Liver (tissue), 3 donors: ENCODE results near the gene FGF9.

Experiments
- FOXA1 ChIP-seq: IDR thresholded peaks from 2 replicates; pipeline ENCODE4 v1.6.1; 2016; ENCODE audit warnings: antibody characterized with exemption
- HNF4A ChIP-seq, 2 donors: conservative IDR thresholded peaks; 2 replicates each; pipeline ENCODE4 v1.6.1; 2016; ENCODE audit warnings: antibody characterized with exemption in 2 of 2, mild to moderate bottlenecking in 2 of 2
- HNF4G ChIP-seq: IDR thresholded peaks from 2 replicates; pipeline ENCODE4 v1.6.1; 2016; ENCODE audit warnings: antibody characterized with exemption
- RAD21 ChIP-seq, 2 donors: IDR thresholded peaks; 2 replicates each; pipeline ENCODE4 v1.6.1; 2016; ENCODE audit warnings: antibody characterized with exemption in 2 of 2, mild to moderate bottlenecking in 2 of 2
- SP1 ChIP-seq: IDR thresholded peaks from 2 replicates; pipeline ENCODE4 v1.6.1; 2018; ENCODE audit warnings: antibody characterized with exemption, mild to moderate bottlenecking
- TAF1 ChIP-seq: conservative IDR thresholded peaks from 2 replicates; pipeline ENCODE4 v1.6.1; 2016; ENCODE audit warnings: antibody characterized with exemption, mild to moderate bottlenecking
- TF ChIP-seq, protein P1 (sequence below): fragments of 150-350 bp; IDR thresholded peaks from 2 replicates; pipeline ENCODE4 v1.5.1; 2017; ENCODE audit warnings: improper control_type of control experiment, low read depth, low read length; ENCODE audit not compliant: missing input control
- TF ChIP-seq, protein P2 (sequence below): IDR thresholded peaks from 2 replicates; pipeline ENCODE4 v1.6.1; 2016; ENCODE audit warnings: antibody characterized with exemption
- TF ChIP-seq, protein P3 (sequence below): IDR thresholded peaks from 2 replicates; pipeline ENCODE4 v1.6.1; 2016; ENCODE audit warnings: antibody characterized with exemption
- donor health status: healthy.
- donor health status: healthy.

GRCh38 chr13:21677075-21677623 lies 6.3 kb downstream of the FGF9 start:
- TF ChIP-seq RAD21 (IDR thresholded peaks at IDR 0.05): no peak
- TF ChIP-seq, protein P1, sequence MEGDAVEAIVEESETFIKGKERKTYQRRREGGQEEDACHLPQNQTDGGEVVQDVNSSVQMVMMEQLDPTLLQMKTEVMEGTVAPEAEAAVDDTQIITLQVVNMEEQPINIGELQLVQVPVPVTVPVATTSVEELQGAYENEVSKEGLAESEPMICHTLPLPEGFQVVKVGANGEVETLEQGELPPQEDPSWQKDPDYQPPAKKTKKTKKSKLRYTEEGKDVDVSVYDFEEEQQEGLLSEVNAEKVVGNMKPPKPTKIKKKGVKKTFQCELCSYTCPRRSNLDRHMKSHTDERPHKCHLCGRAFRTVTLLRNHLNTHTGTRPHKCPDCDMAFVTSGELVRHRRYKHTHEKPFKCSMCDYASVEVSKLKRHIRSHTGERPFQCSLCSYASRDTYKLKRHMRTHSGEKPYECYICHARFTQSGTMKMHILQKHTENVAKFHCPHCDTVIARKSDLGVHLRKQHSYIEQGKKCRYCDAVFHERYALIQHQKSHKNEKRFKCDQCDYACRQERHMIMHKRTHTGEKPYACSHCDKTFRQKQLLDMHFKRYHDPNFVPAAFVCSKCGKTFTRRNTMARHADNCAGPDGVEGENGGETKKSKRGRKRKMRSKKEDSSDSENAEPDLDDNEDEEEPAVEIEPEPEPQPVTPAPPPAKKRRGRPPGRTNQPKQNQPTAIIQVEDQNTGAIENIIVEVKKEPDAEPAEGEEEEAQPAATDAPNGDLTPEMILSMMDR: no peak
- TF ChIP-seq, protein P2, sequence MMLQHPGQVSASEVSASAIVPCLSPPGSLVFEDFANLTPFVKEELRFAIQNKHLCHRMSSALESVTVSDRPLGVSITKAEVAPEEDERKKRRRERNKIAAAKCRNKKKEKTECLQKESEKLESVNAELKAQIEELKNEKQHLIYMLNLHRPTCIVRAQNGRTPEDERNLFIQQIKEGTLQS: no peak
- no peak for TF ChIP-seq HNF4G
- TF ChIP-seq SP1: no peak
- no peak for TF ChIP-seq TAF1
- TF ChIP-seq HNF4A (conservative IDR thresholded peaks at IDR 0.05): no peak
- TF ChIP-seq, protein P3, sequence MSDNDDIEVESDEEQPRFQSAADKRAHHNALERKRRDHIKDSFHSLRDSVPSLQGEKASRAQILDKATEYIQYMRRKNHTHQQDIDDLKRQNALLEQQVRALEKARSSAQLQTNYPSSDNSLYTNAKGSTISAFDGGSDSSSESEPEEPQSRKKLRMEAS: no peak
- TF ChIP-seq FOXA1: no peak
